ENCODE measurements around the gene ZNF277.

Gene ZNF277

GRCh38 chr7:112357136-112357535, 150.6 kb downstream of the ZNF277 start:
- Histone ChIP-seq H3K9me3 (ENCODE audit: severe bottlenecking) (no peaks in the 10 kb centered on the region), H3K27me3 (ENCODE audit: insufficient read depth, poor library complexity, severe bottlenecking) (no peaks in the 10 kb centered on the region), H3K36me3 (ENCODE audit: low read depth) (no peaks in the 10 kb centered on the region), H3K4me3 (ENCODE audit: severe bottlenecking) (no peak overlapping the region), H3K4me1 (ENCODE audit: insufficient read depth, poor library complexity, severe bottlenecking) (no peaks in the 10 kb centered on the region), H3K27ac (ENCODE audit: poor library complexity, severe bottlenecking) (no peak overlapping the region)
- no peak for TF ChIP-seq CTCF (IDR thresholded peaks at IDR 0.05; ENCODE audit: poor library complexity, severe bottlenecking)
- ATAC-seq (ENCODE audit: low read depth) (no peak; the same call in 2 of the 3 replicates), DNase-seq (ENCODE audit: low spot score) (no peak)

GRCh38 chr7:112358513-112358912, 152.0 kb downstream of the ZNF277 start:
- H3K27me3 ChIP-seq (ENCODE audit: insufficient read depth, poor library complexity, severe bottlenecking), result no peaks in the 10 kb centered on the region
- no peak for TF ChIP-seq CTCF (IDR thresholded peaks at IDR 0.05; ENCODE audit: poor library complexity, severe bottlenecking)
- DNase-seq (ENCODE audit: low spot score) (no peak), ATAC-seq (ENCODE audit: low read depth) (peak; percentile 46; the same call in 1 of the 3 replicates)
- H3K9me3 ChIP-seq (ENCODE audit: severe bottlenecking), result no peaks in the 10 kb centered on the region
- H3K27ac ChIP-seq (ENCODE audit: poor library complexity, severe bottlenecking), result no peak overlapping the region
- no peak overlapping the region for H3K4me3 ChIP-seq (ENCODE audit: severe bottlenecking)
- no peaks in the 10 kb centered on the region for H3K36me3 ChIP-seq (ENCODE audit: low read depth)
- H3K4me1 ChIP-seq (ENCODE audit: insufficient read depth, poor library complexity, severe bottlenecking), result no peaks in the 10 kb centered on the region

GRCh38 chr7:112359086-112359485, 152.6 kb downstream of the ZNF277 start:
- TF ChIP-seq CTCF (IDR thresholded peaks at IDR 0.05; ENCODE audit: poor library complexity, severe bottlenecking), result no peak
- Histone ChIP-seq H3K36me3 (ENCODE audit: low read depth) (no peaks in the 10 kb centered on the region), H3K4me3 (ENCODE audit: severe bottlenecking) (no peak overlapping the region), H3K9me3 (ENCODE audit: severe bottlenecking) (no peaks in the 10 kb centered on the region), H3K27ac (ENCODE audit: poor library complexity, severe bottlenecking) (no peak overlapping the region), H3K27me3 (ENCODE audit: insufficient read depth, poor library complexity, severe bottlenecking) (no peaks in the 10 kb centered on the region), H3K4me1 (ENCODE audit: insufficient read depth, poor library complexity, severe bottlenecking) (no peaks in the 10 kb centered on the region)
- DNase-seq (ENCODE audit: low spot score) (no peak), ATAC-seq (ENCODE audit: low read depth) (no peak)

- no peak for TF ChIP-seq CTCF (IDR thresholded peaks at IDR 0.05; ENCODE audit: poor library complexity, severe bottlenecking)
- H3K4me1 ChIP-seq (ENCODE audit: insufficient read depth, poor library complexity, severe bottlenecking), result no peaks in the 10 kb centered on the region
- H3K4me3 ChIP-seq (ENCODE audit: severe bottlenecking), result no peak overlapping the region
- H3K27me3 ChIP-seq (ENCODE audit: insufficient read depth, poor library complexity, severe bottlenecking), result no peaks in the 10 kb centered on the region
- ATAC-seq (ENCODE audit: low read depth), result no peak
- H3K27ac ChIP-seq (ENCODE audit: poor library complexity, severe bottlenecking), result no peak overlapping the region
- H3K9me3 ChIP-seq (ENCODE audit: severe bottlenecking), result no peaks in the 10 kb centered on the region
- DNase-seq (ENCODE audit: low spot score), result no peak
- no peaks in the 10 kb centered on the region for H3K36me3 ChIP-seq (ENCODE audit: low read depth)
Measured at GRCh38 chr7:112360681-112361080, 154.2 kb downstream of the ZNF277 start.

- Histone ChIP-seq H3K9me3 (ENCODE audit: severe bottlenecking) (no peaks in the 10 kb centered on the region), H3K27me3 (ENCODE audit: insufficient read depth, poor library complexity, severe bottlenecking) (no peaks in the 10 kb centered on the region), H3K4me1 (ENCODE audit: insufficient read depth, poor library complexity, severe bottlenecking) (no peaks in the 10 kb centered on the region), H3K4me3 (ENCODE audit: severe bottlenecking) (no peak overlapping the region), H3K27ac (ENCODE audit: poor library complexity, severe bottlenecking) (no peak overlapping the region), H3K36me3 (ENCODE audit: low read depth) (no peaks in the 10 kb centered on the region)
- DNase-seq (ENCODE audit: low spot score) (no peak), ATAC-seq (ENCODE audit: low read depth) (no peak)
- TF ChIP-seq CTCF (IDR thresholded peaks at IDR 0.05; ENCODE audit: poor library complexity, severe bottlenecking), result no peak
Measured at GRCh38 chr7:112361154-112361553, 154.7 kb downstream of the ZNF277 start.
